ENCODE results near the gene XPNPEP3.

The XPNPEP3 gene

DNA sequence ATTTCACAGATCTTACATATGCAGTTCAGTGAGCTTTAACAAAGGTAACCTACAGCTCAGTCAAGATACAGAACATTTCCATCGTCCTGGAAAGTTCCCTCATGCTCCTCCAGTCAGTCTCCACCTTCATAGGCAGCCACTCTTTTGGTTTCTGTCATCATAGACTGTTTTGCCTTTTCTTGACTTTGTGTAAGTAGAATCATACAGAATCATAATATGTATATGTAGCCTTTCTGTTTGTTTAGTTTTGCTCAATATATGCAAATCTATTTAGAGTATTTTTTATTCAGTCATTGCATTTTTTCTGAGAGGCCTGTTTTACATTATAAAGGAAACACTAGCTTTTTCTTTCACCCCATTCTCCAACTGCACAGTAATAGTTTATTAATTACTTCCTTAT is 20.0 kb downstream of the XPNPEP3 start:
- no peak overlapping the region for H3K4me3 ChIP-seq (ENCODE audit: low read depth, low read length)
- DNase-seq (ENCODE audit: low read depth), result no peak
- TF ChIP-seq, protein P1, sequence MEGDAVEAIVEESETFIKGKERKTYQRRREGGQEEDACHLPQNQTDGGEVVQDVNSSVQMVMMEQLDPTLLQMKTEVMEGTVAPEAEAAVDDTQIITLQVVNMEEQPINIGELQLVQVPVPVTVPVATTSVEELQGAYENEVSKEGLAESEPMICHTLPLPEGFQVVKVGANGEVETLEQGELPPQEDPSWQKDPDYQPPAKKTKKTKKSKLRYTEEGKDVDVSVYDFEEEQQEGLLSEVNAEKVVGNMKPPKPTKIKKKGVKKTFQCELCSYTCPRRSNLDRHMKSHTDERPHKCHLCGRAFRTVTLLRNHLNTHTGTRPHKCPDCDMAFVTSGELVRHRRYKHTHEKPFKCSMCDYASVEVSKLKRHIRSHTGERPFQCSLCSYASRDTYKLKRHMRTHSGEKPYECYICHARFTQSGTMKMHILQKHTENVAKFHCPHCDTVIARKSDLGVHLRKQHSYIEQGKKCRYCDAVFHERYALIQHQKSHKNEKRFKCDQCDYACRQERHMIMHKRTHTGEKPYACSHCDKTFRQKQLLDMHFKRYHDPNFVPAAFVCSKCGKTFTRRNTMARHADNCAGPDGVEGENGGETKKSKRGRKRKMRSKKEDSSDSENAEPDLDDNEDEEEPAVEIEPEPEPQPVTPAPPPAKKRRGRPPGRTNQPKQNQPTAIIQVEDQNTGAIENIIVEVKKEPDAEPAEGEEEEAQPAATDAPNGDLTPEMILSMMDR (IDR thresholded peaks at IDR 0.05; ENCODE audit: low read depth, low read length), result no peak
- TF ChIP-seq POLR2A (IDR thresholded peaks at IDR 0.05; ENCODE audit: extremely low read depth, insufficient read length) (no peak), MYC (IDR thresholded peaks at IDR 0.05; ENCODE audit: low read depth, low read length) (no peak)
- TF ChIP-seq, protein P2, sequence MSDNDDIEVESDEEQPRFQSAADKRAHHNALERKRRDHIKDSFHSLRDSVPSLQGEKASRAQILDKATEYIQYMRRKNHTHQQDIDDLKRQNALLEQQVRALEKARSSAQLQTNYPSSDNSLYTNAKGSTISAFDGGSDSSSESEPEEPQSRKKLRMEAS (IDR thresholded peaks at IDR 0.05; ENCODE audit: low read depth, low read length), result no peak

DNA sequence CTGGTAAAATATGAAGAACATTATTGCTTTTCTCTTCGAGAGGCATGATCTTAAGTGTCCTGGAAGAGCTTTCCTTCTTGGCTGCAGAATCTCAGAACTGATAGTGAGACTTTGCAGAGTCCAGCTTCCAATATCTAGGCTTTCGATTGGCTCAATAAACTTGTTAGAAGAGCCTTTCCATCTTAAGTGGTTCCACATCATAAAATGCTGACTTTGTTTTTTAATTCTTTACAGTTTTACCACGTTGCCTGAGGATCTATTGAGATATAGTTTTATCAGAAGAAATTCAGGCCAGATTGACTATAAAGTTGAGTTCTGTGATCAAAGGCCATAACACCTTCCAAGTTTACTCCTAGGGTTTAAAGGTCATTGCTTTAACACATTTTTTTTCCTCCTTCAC is 20.5 kb downstream of the XPNPEP3 start:
- TF ChIP-seq, protein P2 (IDR thresholded peaks at IDR 0.05; ENCODE audit: low read depth, low read length), result no peak
- TF ChIP-seq, protein P1 (IDR thresholded peaks at IDR 0.05; ENCODE audit: low read depth, low read length), result no peak
- TF ChIP-seq MYC (IDR thresholded peaks at IDR 0.05; ENCODE audit: low read depth, low read length), result no peak
- no peak for TF ChIP-seq POLR2A (IDR thresholded peaks at IDR 0.05; ENCODE audit: extremely low read depth, insufficient read length)
- no peak for DNase-seq (ENCODE audit: low read depth)
- H3K4me3 ChIP-seq (ENCODE audit: low read depth, low read length), result no peak overlapping the region

DNA sequence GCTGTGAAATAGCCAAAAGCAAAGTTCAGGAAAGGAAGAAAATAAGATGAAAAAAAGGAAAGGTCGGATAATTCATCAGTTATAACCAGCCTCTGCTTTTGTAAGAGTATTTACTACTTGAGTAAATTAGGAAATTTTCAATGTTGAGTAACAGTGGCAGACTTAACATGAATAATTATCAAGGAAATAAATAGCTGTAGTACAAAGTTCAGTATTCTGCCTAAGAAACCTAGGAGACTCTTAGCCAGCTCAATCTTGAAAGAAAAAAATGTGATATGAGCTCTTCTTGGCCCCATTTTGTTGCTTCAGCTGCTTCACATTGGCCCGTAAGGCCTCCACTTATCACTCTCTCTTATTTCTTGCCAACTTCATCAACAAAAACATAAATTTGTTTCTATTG is 22.0 kb downstream of the XPNPEP3 start:
- no peak overlapping the region for H3K4me3 ChIP-seq (ENCODE audit: low read depth, low read length)
- no peak for DNase-seq (ENCODE audit: low read depth)
- TF ChIP-seq, protein P2 (IDR thresholded peaks at IDR 0.05; ENCODE audit: low read depth, low read length), result no peak
- TF ChIP-seq POLR2A (IDR thresholded peaks at IDR 0.05; ENCODE audit: extremely low read depth, insufficient read length) (no peak), MYC (IDR thresholded peaks at IDR 0.05; ENCODE audit: low read depth, low read length) (no peak)
- TF ChIP-seq, protein P1 (IDR thresholded peaks at IDR 0.05; ENCODE audit: low read depth, low read length), result no peak

DNA sequence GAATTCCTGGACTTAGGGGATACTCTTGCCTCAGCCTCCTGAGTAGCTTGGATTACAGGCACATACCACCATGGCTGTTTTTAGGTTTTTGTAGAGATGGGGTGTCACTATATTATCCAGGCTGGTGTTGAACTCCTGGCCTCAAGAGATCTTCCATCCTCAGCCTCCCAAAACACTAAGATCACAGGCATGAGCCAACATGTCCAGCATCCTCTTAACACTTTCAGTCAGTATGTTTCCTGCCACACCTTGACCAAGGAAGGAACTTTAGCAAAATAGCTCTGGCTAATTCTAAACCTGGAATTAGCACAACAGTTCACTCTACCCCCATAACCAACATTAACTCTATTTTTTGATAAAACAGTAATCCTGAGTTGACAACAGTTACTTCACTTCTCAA is 32.2 kb downstream of the XPNPEP3 start:
- DNase-seq (ENCODE audit: low read depth), result no peak
- H3K4me3 ChIP-seq (ENCODE audit: low read depth, low read length), result no peak overlapping the region
- TF ChIP-seq, protein P2 (IDR thresholded peaks at IDR 0.05; ENCODE audit: low read depth, low read length), result no peak
- no peak for TF ChIP-seq MYC (IDR thresholded peaks at IDR 0.05; ENCODE audit: low read depth, low read length)
- TF ChIP-seq, protein P1 (IDR thresholded peaks at IDR 0.05; ENCODE audit: low read depth, low read length), result no peak

DNA sequence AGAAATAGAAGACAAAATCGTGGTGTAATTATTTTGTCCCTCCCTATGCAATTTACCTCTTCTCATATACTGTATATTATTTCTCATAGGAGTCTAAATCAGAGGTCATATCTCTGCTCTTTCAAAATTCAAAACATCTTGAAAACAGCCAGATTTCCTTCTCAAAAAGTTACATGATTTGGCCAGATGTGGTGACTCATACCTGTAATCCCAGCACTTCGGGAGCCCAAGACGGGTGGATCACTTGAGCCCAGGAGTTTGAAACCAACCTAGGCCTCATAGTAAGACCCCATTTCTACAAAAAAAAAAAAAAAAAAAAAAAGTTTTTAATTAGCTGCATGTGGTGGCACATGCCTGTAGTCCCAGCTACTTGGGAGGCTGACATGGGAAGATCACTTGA is 33.9 kb downstream of the XPNPEP3 start:
- TF ChIP-seq POLR2A (IDR thresholded peaks at IDR 0.05; ENCODE audit: extremely low read depth, insufficient read length) (no peak), MYC (IDR thresholded peaks at IDR 0.05; ENCODE audit: low read depth, low read length) (no peak)
- TF ChIP-seq, protein P2 (IDR thresholded peaks at IDR 0.05; ENCODE audit: low read depth, low read length), result no peak
- TF ChIP-seq, protein P1 (IDR thresholded peaks at IDR 0.05; ENCODE audit: low read depth, low read length), result no peak
- H3K4me3 ChIP-seq (ENCODE audit: low read depth, low read length), result no peak overlapping the region
- no peak for DNase-seq (ENCODE audit: low read depth)

DNA sequence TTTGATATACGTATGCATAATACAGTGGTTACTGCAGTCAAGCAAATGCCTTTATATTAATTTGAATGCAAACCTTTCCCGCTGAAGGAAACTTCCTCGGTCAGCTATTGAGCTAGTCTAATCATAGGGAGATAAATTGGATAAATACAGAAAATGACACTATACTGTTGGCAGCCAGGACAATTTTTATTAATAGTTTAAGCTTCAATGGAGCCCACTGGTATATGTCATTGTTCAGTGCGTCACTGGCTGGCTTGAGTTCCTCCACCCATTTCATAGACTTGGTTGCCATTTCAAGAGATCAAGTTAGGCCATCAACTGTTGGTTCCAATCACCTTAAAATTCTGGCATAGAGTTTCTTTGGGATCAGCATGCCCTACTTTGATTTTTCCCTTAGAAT is 37.5 kb downstream of the XPNPEP3 start:
- no peak for DNase-seq (ENCODE audit: low read depth)

More for the DNA sequence above, 37.5 kb downstream of the XPNPEP3 start:
- TF ChIP-seq MYC (IDR thresholded peaks at IDR 0.05; ENCODE audit: low read depth, low read length) (no peak), POLR2A (IDR thresholded peaks at IDR 0.05; ENCODE audit: extremely low read depth, insufficient read length) (no peak)
- TF ChIP-seq, protein P2 (IDR thresholded peaks at IDR 0.05; ENCODE audit: low read depth, low read length), result no peak
- TF ChIP-seq, protein P1 (IDR thresholded peaks at IDR 0.05; ENCODE audit: low read depth, low read length), result no peak
- no peak overlapping the region for H3K4me3 ChIP-seq (ENCODE audit: low read depth, low read length)

Measured in NB4 (cell line).